ENCODE data around the gene RABGAP1L. TPM values are rescaled to one million over a fixed set of nuclear protein-coding genes. Genes with fewer than 3 reads are reported as not detected.
"Not testable (repeated sequence)": the region's sequence is repeated elsewhere in the genome, so short reads cannot be mapped to it uniquely, and the experiment has no call there.

Gene RABGAP1L
- total RNA-seq, 1 experiment from 2014 or later, result 76.9 TPM

- TF ChIP-seq HMGXB4 (CRISPR knock-in tag; IDR thresholded peaks at IDR 0.05), result no peak
Measured at GRCh38 chr1:174812656-174813055, 653.3 kb downstream of the RABGAP1L start (continued).

- TF ChIP-seq SOX15 (CRISPR knock-in tag; IDR thresholded peaks at IDR 0.05) (no peak), AR (CRISPR knock-in tag; IDR thresholded peaks at IDR 0.05) (no peak), ZBTB43 (CRISPR knock-in tag; IDR thresholded peaks at IDR 0.05) (no peak), ZNF423 (CRISPR knock-in tag; IDR thresholded peaks at IDR 0.05) (no peak), ZNF396 (CRISPR knock-in tag; IDR thresholded peaks at IDR 0.05; ENCODE audit: borderline replicate concordance) (no peak), NFATC4 (CRISPR knock-in tag; IDR thresholded peaks at IDR 0.05) (no peak), MYBL2 (CRISPR knock-in tag; IDR thresholded peaks at IDR 0.05) (no peak), ZNF219 (CRISPR knock-in tag; IDR thresholded peaks at IDR 0.05; ENCODE audit: borderline replicate concordance) (no peak)
- no peaks in the 10 kb centered on the region for H3K36me3 Mint-ChIP-seq
- no peak for DNase-seq (ENCODE audit: low spot score)
- no peak overlapping the region for H3K4me3 Mint-ChIP-seq
- H3K4me1 Mint-ChIP-seq, result peaks cover 21% of the 10 kb centered on the region
- no peak for ATAC-seq
- CTCF ChIA-PET, result no interaction called here
- no peak overlapping the region for H3K27ac Mint-ChIP-seq
- POLR2A ChIA-PET, result no interaction called here
- no peaks in the 10 kb centered on the region for H3K27me3 Mint-ChIP-seq (ENCODE audit: low read depth)
- no peaks in the 10 kb centered on the region; the same call in 1 of the 2 replicates for H3K9me3 Mint-ChIP-seq
Measured at GRCh38 chr1:174815036-174815435, 655.7 kb downstream of the RABGAP1L start.

- ChIA-PET POLR2A (no interaction called here), CTCF (no interaction called here)
- TF ChIP-seq GRHL2 (CRISPR knock-in tag; IDR thresholded peaks at IDR 0.05; ENCODE audit: insufficient replicate concordance, severe bottlenecking) (no peak), ELF4 (CRISPR knock-in tag; IDR thresholded peaks at IDR 0.05; ENCODE audit: low read depth) (no peak), AR (CRISPR knock-in tag; IDR thresholded peaks at IDR 0.05) (no peak), GTF2I (CRISPR knock-in tag; conservative IDR thresholded peaks at IDR 0.05) (no peak)
- no peak for ATAC-seq
- H3K4me1 Mint-ChIP-seq, result peaks cover 19% of the 10 kb centered on the region
- H3K4me3 Mint-ChIP-seq, result no peak overlapping the region
- no peaks in the 10 kb centered on the region for H3K27me3 Mint-ChIP-seq (ENCODE audit: low read depth)
- no peak overlapping the region for H3K27ac Mint-ChIP-seq
- no peaks in the 10 kb centered on the region for H3K36me3 Mint-ChIP-seq
- no peak for DNase-seq (ENCODE audit: low spot score)
- H3K9me3 Mint-ChIP-seq, result no peaks in the 10 kb centered on the region; the same call in 1 of the 2 replicates
Measured at GRCh38 chr1:174815474-174815908, 656.2 kb downstream of the RABGAP1L start.

GRCh38 chr1:174816621-174817020 lies 657.3 kb downstream of the RABGAP1L start:
- CTCF ChIA-PET, result interaction anchor here (0.7 kb wide), 2 partner anchors 71 to 191 kb away, joined by 3 to 4 read pairs; no protein-coding TSS in a partner anchor
- peaks cover 19% of the 10 kb centered on the region for H3K4me1 Mint-ChIP-seq
- not testable (repeated sequence) for H3K36me3 Mint-ChIP-seq; ATAC-seq; DNase-seq (ENCODE audit: low spot score); H3K4me3 Mint-ChIP-seq; H3K9me3 Mint-ChIP-seq; H3K27ac Mint-ChIP-seq; H3K27me3 Mint-ChIP-seq (ENCODE audit: low read depth)
- POLR2A ChIA-PET, result interaction anchor here (0.7 kb wide), 1 partner anchor 182 kb away, joined by 4 read pairs; no protein-coding TSS in a partner anchor
